CD4-positive, alpha-beta T cell treated with Interleukin-10 for 1 hour (primary cell): Measurements from ENCODE around the gene NPM3.

Source experiments
- DNase-seq: peaks from one replicate; pipeline ENCODE4 v3.0.0-alpha.2; 2020

Gene NPM3

GRCh38 chr10:101749047-101750016 lies 33.9 kb downstream of the NPM3 start:
- DNase-seq = no peak

DNA sequence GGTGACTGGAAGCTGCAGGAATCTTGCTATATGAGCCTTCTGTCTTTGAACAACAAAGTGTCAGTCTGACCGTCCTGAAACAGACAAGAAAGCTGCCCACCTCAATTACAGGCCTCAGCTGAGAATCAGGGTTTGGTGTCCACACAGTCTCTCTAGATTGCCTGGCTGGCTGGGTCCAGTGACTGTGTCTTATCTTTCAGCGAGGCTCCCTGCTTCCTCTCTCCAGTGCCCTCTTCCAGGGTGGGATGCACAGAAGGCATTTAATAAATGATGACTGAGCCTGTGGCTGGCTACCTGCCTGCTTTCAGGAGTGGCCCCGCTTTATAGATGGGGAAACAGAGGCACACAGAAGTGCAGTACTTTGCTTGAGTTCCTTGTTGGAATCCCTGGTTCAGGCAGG lies 34.8 kb downstream of the NPM3 start:
- DNase-seq = no peak

DNA sequence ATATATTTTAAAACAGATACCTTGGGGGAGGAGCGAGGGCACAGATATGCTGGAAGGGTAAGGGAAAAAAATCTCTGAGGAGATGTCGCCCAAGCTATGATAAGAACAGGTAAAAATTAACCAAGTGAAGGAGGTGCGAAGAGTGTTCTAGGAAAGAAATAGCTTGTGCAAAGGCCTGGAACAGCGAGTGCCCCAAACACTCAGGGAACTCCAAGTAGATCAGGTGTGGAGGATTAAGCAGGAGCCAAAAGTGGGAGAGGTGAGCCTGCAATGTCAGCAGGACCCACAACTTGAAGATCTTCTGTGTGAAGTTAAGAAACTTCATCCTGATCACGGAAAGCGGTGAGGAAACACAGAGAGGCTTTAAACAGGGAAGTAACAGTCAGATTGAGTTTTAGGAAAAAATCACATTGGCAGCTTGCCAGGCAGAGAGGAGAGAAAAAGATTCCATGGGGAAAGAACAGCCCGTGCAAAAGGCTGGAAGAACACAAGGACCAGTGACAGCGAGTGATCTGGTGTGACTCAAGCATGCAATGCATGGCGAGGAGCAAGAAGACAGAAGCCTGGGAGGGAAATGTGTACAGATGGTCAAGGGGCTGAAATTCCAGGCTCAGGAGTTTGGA lies 38.1 kb downstream of the NPM3 start:
- no peak for DNase-seq

GRCh38 chr10:101744267-101744666 lies 39.0 kb downstream of the NPM3 start:
- DNase-seq = no peak

DNA sequence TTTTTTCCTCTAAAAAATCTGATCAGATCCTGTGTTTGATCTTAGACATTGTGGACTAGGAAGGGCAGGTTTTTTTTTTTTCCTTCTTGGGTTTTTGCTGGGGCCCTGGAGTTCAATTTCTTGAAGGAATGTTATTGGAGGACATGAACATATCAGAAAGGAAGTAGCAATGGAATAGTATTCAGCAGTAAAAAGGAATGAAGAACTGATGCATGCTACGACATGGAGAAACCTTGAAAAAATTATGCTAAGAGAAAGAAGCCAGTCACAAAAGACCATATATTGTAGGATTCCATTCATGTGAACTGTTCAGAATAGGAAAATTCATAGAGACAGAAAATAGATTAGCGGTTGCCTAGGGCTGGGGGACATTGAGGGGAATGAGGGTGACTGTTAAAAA lies 41.3 kb downstream of the NPM3 start:
- DNase-seq = no peak

- no peak for DNase-seq
These were observed 46.6 kb downstream of the NPM3 start for GRCh38 chr10:101736666-101737065.

GRCh38 chr10:101732096-101732495 lies 51.1 kb downstream of the NPM3 start:
- DNase-seq = no peak
